Psoas muscle (tissue), 8 donors: Measurements from ENCODE around the gene NUDT1. TPM values are rescaled to one million over a fixed set of nuclear protein-coding genes. Genes with fewer than 3 reads are reported as not detected.

Experiments
- ATAC-seq, 4 donors: fragments of 200-7000 bp; cut with Tn5 transposase; one replicate each; pipeline ENCODE4 v1.9.1; 2020; ENCODE audit warnings: moderate library complexity in 3 of 4, mild to moderate bottlenecking in 2 of 4
- DNase-seq, 2 donors: peaks; one replicate each; pipeline ENCODE4 v3.0.0-alpha.2; 2020
- H3K27ac ChIP-seq: fragments of 200-600 bp; one replicate; pipeline ENCODE4 v1.8.0; 2022
- H3K27me3 ChIP-seq, 3 donors: fragments of 200-600 bp in 1 of 3; one replicate each; pipeline versions ENCODE4 v1.6.1 to v1.8.0; 2013 to 2022; ENCODE audit warnings: low read length in 2 of 3, mild to moderate bottlenecking in 2 of 3, moderate library complexity in 1 of 3; ENCODE audit not compliant: insufficient read depth in 3 of 3
- H3K36me3 ChIP-seq, 2 donors: fragments of 200-600 bp in 1 of 2; one replicate each; pipeline versions ENCODE4 v1.6.1 to v1.8.0; 2013 to 2022; ENCODE audit warnings: low read depth in 1 of 2, mild to moderate bottlenecking in 1 of 2, moderate library complexity in 1 of 2; ENCODE audit not compliant: insufficient read depth in 1 of 2
- H3K4me1 ChIP-seq: fragments of 200-600 bp; one replicate; pipeline ENCODE4 v1.8.0; 2022
- H3K4me3 ChIP-seq: fragments of 200-600 bp; one replicate; pipeline ENCODE4 v1.8.0; 2022; ENCODE audit warnings: mild to moderate bottlenecking
- H3K9me3 ChIP-seq: fragments of 200-600 bp; one replicate; pipeline ENCODE4 v1.8.0; 2022
- WGBS, 3 donors: extraction: QIAGEN DNeasy Blood & Tissue Kit; methylation state at CpG; one replicate each; pipeline versions ENCODE4 v1.1.6 to v1.1.7; 2013; 5-methylcytosine and 5-hydroxymethylcytosine counted together
- intact Hi-C, 2 donors: fragments of 100-400 bp; cut with DNase I; formaldehyde crosslinking; loops; one replicate each; pipeline versions ENCODE4 v1.11.0 to v1.14.2; 2022
- polyA plus RNA-seq, 3 donors: library from polyadenylated mRNA; stranded (reverse); fragments of 200-250 nt; gene quantifications; one replicate each; pipeline ENCODE4 v1.2.3, GENCODE V29; 2013
- total RNA-seq, 4 donors: library from RNA; stranded (reverse); fragmentation: NEBNext Ultra II Directional in 2 of 4; extraction: Animal tissue kit (Norgen Biotek cat#: 25700) in 2 of 4; gene quantifications; one replicate each; pipeline versions ENCODE4 v1.2.1 to v1.2.4, GENCODE V29; 2021 to 2023
- TF ChIP-seq, protein P1 (sequence below): fragments of 200-600 bp; IDR thresholded peaks from one replicate; pipeline ENCODE4 v1.8.0; 2022; ENCODE audit warnings: antibody characterized with exemption
- donor health status: healthy with polysubstance abuse.
- donor health status: DM: no; HTN: no; CAD: no; lungs with moderate emphysema.
- donor health status: Bipolar disorder and iron deficiency.
- donor health status: healthy.
- donor health status: DM: yes; HTN: yes; CAD: no.
- donor health status: DM: no; HTN: no; CAD: no.
- donor health status: DM: no; HTN: no; CAD: no.
- donor health status: DM: yes; HTN: yes; CAD: no.

NUDT1 gene
- total and polyA plus RNA-seq, 7 donors = 5.6 to 29.2 (median 12.4) TPM

DNA sequence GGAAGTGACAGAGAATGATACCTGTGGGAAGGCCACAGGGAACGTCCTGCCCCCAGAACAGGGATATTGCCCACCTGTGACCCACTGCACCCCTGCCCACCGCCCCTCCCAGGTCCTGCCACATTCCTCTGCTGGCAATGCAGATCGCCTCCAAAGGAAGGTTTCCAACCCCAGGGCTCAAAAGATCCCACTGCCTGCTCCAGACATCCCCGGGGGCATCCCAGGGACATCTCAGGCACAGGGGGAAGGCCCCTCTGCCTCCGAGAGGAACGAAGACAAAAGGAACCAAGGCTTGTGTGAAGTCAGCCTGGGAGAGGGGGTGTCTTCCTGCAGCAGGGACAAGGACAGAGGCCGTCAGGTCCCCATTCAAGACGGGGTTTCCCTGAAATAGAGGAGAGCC, 28.5 kb downstream of the NUDT1 start:
- DNase-seq (no peak), ATAC-seq (no peak)
- no peaks in the 10 kb centered on the region for H3K9me3 ChIP-seq
- WGBS, 3 donors = 81 to 88% (median 82%) methylated on average over 8 of the region's 8 CpGs
- no peak overlapping the region for H3K27ac ChIP-seq
- H3K4me1 ChIP-seq = no peaks in the 10 kb centered on the region
- intact Hi-C loops = no loop called here
- H3K36me3 ChIP-seq = peaks cover 0 to 30% of the 10 kb centered on the region in 2 donors
- H3K4me3 ChIP-seq = no peak overlapping the region
- H3K27me3 ChIP-seq = no peaks in the 10 kb centered on the region
- TF ChIP-seq, protein P1, sequence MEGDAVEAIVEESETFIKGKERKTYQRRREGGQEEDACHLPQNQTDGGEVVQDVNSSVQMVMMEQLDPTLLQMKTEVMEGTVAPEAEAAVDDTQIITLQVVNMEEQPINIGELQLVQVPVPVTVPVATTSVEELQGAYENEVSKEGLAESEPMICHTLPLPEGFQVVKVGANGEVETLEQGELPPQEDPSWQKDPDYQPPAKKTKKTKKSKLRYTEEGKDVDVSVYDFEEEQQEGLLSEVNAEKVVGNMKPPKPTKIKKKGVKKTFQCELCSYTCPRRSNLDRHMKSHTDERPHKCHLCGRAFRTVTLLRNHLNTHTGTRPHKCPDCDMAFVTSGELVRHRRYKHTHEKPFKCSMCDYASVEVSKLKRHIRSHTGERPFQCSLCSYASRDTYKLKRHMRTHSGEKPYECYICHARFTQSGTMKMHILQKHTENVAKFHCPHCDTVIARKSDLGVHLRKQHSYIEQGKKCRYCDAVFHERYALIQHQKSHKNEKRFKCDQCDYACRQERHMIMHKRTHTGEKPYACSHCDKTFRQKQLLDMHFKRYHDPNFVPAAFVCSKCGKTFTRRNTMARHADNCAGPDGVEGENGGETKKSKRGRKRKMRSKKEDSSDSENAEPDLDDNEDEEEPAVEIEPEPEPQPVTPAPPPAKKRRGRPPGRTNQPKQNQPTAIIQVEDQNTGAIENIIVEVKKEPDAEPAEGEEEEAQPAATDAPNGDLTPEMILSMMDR = no peak

- Histone ChIP-seq H3K4me3 (no peak overlapping the region), H3K4me1 (no peaks in the 10 kb centered on the region), H3K27me3 (no peaks in the 10 kb centered on the region), H3K36me3 (peaks cover 0 to 30% of the 10 kb centered on the region in 2 donors), H3K27ac (no peak overlapping the region), H3K9me3 (no peaks in the 10 kb centered on the region)
- no peak for ATAC-seq
- TF ChIP-seq, protein P1 = no peak
- WGBS, 3 donors = 72 to 78% (median 74%) methylated on average over 26 to 27 of the region's 27 CpGs
- intact Hi-C loops = no loop called here
- no peak for DNase-seq
Measured at GRCh38 chr7:2271273-2272026, 29.4 kb downstream of the NUDT1 start.

DNA sequence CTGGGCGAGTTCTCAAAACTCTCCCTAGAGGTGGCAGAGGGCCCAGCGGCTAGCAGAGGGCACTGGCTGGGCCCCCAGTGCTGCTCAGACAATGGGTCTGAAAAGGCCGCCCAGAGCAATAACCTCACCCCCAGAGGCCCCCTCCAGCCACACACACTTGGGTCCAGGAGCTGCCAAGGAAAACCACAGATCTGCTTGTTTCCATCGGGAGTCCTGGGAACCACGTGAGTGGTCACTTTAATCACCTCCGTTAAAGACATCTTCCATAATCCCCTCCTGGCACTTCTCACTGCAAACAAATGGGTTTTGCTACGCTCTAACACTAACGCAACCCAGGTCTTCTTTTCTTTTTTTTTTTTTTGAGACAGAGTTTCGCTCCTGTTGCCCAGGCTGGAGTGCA, 30.0 kb downstream of the NUDT1 start:
- no peak for DNase-seq
- Histone ChIP-seq H3K4me1 (no peaks in the 10 kb centered on the region), H3K27me3 (no peaks in the 10 kb centered on the region), H3K36me3 (peaks cover 0 to 32% of the 10 kb centered on the region in 2 donors), H3K27ac (no peak overlapping the region), H3K9me3 (no peaks in the 10 kb centered on the region), H3K4me3 (no peak overlapping the region)
- no peak for ATAC-seq
- intact Hi-C loops = no loop called here
- TF ChIP-seq, protein P1 = no peak
- WGBS, 3 donors = 72 to 80% (median 73%) methylated on average over 9 of the region's 9 CpGs

DNA sequence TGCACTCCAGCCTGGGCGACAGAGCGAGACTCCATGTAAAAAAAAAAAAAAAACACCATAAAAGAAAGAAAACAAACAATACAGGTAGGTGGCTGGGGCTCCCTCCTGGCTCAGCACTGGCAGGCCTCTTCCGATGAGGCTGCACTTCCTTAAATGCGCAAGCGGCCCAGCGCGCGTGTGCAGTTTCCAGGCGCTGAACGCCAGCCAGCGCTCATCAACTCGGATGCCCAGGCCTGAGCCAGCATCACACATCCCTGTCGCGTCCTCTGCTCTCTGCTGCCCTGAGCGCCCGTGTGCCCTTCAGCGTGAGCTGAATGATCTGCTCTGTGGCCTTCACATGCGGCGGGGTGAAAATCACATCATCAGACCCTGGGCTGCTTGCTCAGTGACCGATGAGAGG, 31.8 kb downstream of the NUDT1 start:
- Histone ChIP-seq H3K27ac (no peak overlapping the region), H3K27me3 (no peaks in the 10 kb centered on the region), H3K4me1 (no peaks in the 10 kb centered on the region), H3K36me3 (peaks cover 0 to 35% of the 10 kb centered on the region in 2 donors), H3K9me3 (no peaks in the 10 kb centered on the region), H3K4me3 (no peak overlapping the region)
- intact Hi-C loops = no loop called here
- TF ChIP-seq, protein P1 = no peak
- ATAC-seq = no peak
- 96 to 98% (median 97%) methylated on average over 20 of the region's 20 CpGs for WGBS, 3 donors
- DNase-seq = no peak

DNA sequence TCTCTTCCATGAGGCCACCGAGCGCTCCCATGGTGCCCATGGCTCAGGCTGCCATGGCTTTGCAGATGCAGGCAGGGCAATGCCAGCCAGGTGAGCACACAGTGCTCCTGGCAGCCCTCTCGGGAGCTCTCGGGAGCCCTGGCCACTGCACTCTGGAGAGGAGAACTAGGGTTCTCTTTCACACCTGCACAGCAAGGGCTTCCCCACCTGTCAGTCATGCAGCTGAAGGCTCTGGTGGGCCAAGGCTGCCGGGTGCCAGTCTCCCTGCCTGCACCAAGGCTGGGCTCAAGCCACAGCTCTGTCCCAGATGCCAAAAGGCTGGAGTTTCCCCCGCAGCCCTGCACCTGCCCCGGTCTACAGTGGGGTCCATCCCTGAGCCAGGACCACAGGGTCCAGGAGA, 32.6 kb downstream of the NUDT1 start:
- Histone ChIP-seq H3K27ac (no peak overlapping the region), H3K9me3 (no peaks in the 10 kb centered on the region), H3K27me3 (no peaks in the 10 kb centered on the region), H3K4me1 (no peaks in the 10 kb centered on the region), H3K36me3 (peaks cover 0 to 35% of the 10 kb centered on the region in 2 donors), H3K4me3 (no peak overlapping the region)
- WGBS, 3 donors = 80 to 92% (median 88%) methylated on average over 6 to 7 of the region's 7 CpGs
- TF ChIP-seq, protein P1 = no peak
- intact Hi-C loops = no loop called here
- DNase-seq = no peak
- peak in 1 of 4 donors; percentile 13 for ATAC-seq
